Spleen (tissue), 7 donors: ENCODE data around the gene ACTN1.

Experiments used
- CTCF ChIP-seq, 11 experiments: fragments of 200-600 bp in 7 of 11; fragments of 450-650 bp in 4 of 11; sonication (generic) in 4 of 11; IDR thresholded peaks in 8 of 11; conservative IDR thresholded peaks in 3 of 11; 1 replicate in 7 of 11; 2 replicates in 4 of 11; pipeline versions ENCODE4 v1.4.0 to v1.8.0; 2016 to 2021; ENCODE audit warnings: antibody characterized with exemption in 11 of 11, inconsistent platforms in 4 of 11, mild to moderate bottlenecking in 1 of 11
- POLR2AphosphoS5 ChIP-seq, 3 donors: sonication (generic); formaldehyde crosslinking; IDR thresholded peaks; one replicate each; pipeline ENCODE4 v1.5.1; 2017; ENCODE audit warnings: antibody characterized with exemption in 3 of 3
- donor health status: DM: no; HTN: no; CAD: no; lungs with moderate emphysema.
- donor health status: DM: no; HTN: no; CAD: no.
- donor health status: DM: no; HTN: no; CAD: no.

GRCh38 chr14:68975667-68976066 lies 3.4 kb downstream of the ACTN1 start:
- TF ChIP-seq POLR2AphosphoS5 (IDR thresholded peaks at IDR 0.05) (no peak), CTCF (IDR thresholded peaks at IDR 0.05 in 8 of 11, conservative IDR thresholded peaks at IDR 0.05 in 3 of 11) (no peak)
